HepG2 (cell line): ENCODE data around the gene NEURL2. TPM values are rescaled to one million over a fixed set of nuclear protein-coding genes. Genes with fewer than 3 reads are reported as not detected.

Experiments
- ARNTL ChIP-seq: sonication (generic); formaldehyde crosslinking; IDR thresholded peaks from 2 replicates; pipeline ENCODE4 v1.4.0; 2020; ENCODE audit warnings: mild to moderate bottlenecking, missing genetic modification reagents
- CBX5 ChIP-seq: sonication (generic); formaldehyde crosslinking; IDR thresholded peaks from 2 replicates; pipeline ENCODE4 v1.4.0; 2020; ENCODE audit warnings: missing genetic modification reagents, borderline replicate concordance
- CEBPZ ChIP-seq: IDR thresholded peaks from 2 replicates; pipeline ENCODE4 v1.6.1; 2012; ENCODE audit warnings: low read length, improper control_type of control experiment
- HNRNPL ChIP-seq: fragments of 200-400 bp; formaldehyde crosslinking; IDR thresholded peaks from 2 replicates; pipeline ENCODE4 v1.6.1; 2017; ENCODE audit warnings: mild to moderate bottlenecking, low read depth, low read length
- JARID2 ChIP-seq: sonication (generic); formaldehyde crosslinking; IDR thresholded peaks from 2 replicates; pipeline ENCODE4 v1.8.1; 2023; ENCODE audit warnings: missing genetic modification reagents, inconsistent platforms; ENCODE audit not compliant: insufficient replicate concordance
- JDP2 ChIP-seq: sonication (generic); formaldehyde crosslinking; IDR thresholded peaks from 2 replicates; pipeline ENCODE4 v1.8.1; 2022; ENCODE audit warnings: missing genetic modification reagents, borderline replicate concordance
- MEF2D ChIP-seq: sonication (generic); formaldehyde crosslinking; IDR thresholded peaks from 2 replicates; pipeline ENCODE4 v1.5.1; 2020; ENCODE audit warnings: mild to moderate bottlenecking, missing genetic modification reagents
- MEIS2 ChIP-seq: sonication (generic); formaldehyde crosslinking; IDR thresholded peaks from 2 replicates; pipeline ENCODE4 v1.9.0; 2021; ENCODE audit warnings: mild to moderate bottlenecking, missing genetic modification reagents
- MIER3 ChIP-seq: IDR thresholded peaks from 2 replicates; pipeline ENCODE4 v1.6.1; 2016; ENCODE audit warnings: missing compliant biosample characterization, borderline replicate concordance
- PAF1 ChIP-seq: IDR thresholded peaks from 2 replicates; pipeline ENCODE4 v1.6.1; 2016; ENCODE audit warnings: missing genetic modification reagents, missing compliant biosample characterization
- SIX1 ChIP-seq: sonication (generic); formaldehyde crosslinking; IDR thresholded peaks from 2 replicates; pipeline ENCODE4 v1.4.0; 2020; ENCODE audit warnings: missing genetic modification reagents, borderline replicate concordance
- SOX5 ChIP-seq: IDR thresholded peaks from 2 replicates; pipeline ENCODE4 v1.6.1; 2016; ENCODE audit warnings: borderline replicate concordance
- ZFP91 ChIP-seq: sonication (generic); formaldehyde crosslinking; IDR thresholded peaks from 2 replicates; pipeline ENCODE4 v1.9.0; 2022; ENCODE audit warnings: missing genetic modification reagents, mild to moderate bottlenecking, borderline replicate concordance
- ZMAT3 ChIP-seq: sonication (generic); formaldehyde crosslinking; conservative IDR thresholded peaks from 2 replicates; pipeline ENCODE4 v1.7.0; 2021; ENCODE audit warnings: missing genetic modification reagents
- ZNF136 ChIP-seq: sonication (generic); formaldehyde crosslinking; IDR thresholded peaks from 2 replicates; pipeline ENCODE4 v1.8.1; 2022; ENCODE audit warnings: low read depth, mild to moderate bottlenecking, moderate library complexity, missing genetic modification reagents
- ZNF33B ChIP-seq: sonication (generic); formaldehyde crosslinking; IDR thresholded peaks from 2 replicates; pipeline ENCODE4 v1.5.1; 2020; ENCODE audit warnings: mild to moderate bottlenecking, missing genetic modification reagents
- ZSCAN29 ChIP-seq: sonication (generic); formaldehyde crosslinking; conservative IDR thresholded peaks from 2 replicates; pipeline ENCODE4 v1.4.0; 2020; ENCODE audit warnings: mild to moderate bottlenecking, missing genetic modification reagents
- polyA plus RNA-seq, 8 experiments: library from polyadenylated mRNA; depleted of rRNA in 3 of 8; stranded (reverse) in 7 of 8; unstranded in 1 of 8; fragments of >200 nt; fragmentation: Illumina TruSeq in 4 of 8; extraction: Trizol in 4 of 8; gene quantifications; 2 replicates each; pipeline versions ENCODE4 v1.2.1 to v1.2.3, GENCODE V29; 2011 to 2016; ENCODE audit warnings: low read depth in 4 of 8, missing spikeins in 1 of 8, mixed read lengths in 1 of 8; ENCODE audit not compliant: insufficient read depth in 1 of 8
- total RNA-seq, 5 experiments: library from RNA; depleted of rRNA; stranded (reverse); fragments of >200 nt; fragmentation: Illumina TruSeq; extraction: Trizol; gene quantifications; 2 replicates each; pipeline ENCODE4 v1.2.3, GENCODE V29; 2016; ENCODE audit warnings: low read depth in 1 of 5
- TF ChIP-seq, protein P1 (sequence below): sonication (generic); formaldehyde crosslinking; IDR thresholded peaks from 2 replicates; pipeline ENCODE4 v1.4.0; 2020; ENCODE audit warnings: missing genetic modification reagents, borderline replicate concordance

Gene NEURL2
- total and polyA plus RNA-seq, 2 of the 13 experiments (the other 11 are each of a cell fraction or from before 2014, with no cell fraction given): 7.2 to 9.7 TPM

- peak; percentile 70 for TF ChIP-seq ZFP91 (CRISPR knock-in tag)
- TF ChIP-seq JARID2 (CRISPR knock-in tag): peak; percentile 73
- TF ChIP-seq ARNTL (CRISPR knock-in tag): peak; percentile 89
- no peak for TF ChIP-seq CEBPZ
- TF ChIP-seq ZNF33B (CRISPR knock-in tag): no peak; the same call in 1 of the 2 replicates
- peak; percentile 85 for TF ChIP-seq ZSCAN29 (CRISPR knock-in tag)
- TF ChIP-seq MEIS2 (CRISPR knock-in tag): peak; percentile 80
- peak; percentile 72; the same call in 1 of the 2 replicates for TF ChIP-seq SIX1 (CRISPR knock-in tag)
- TF ChIP-seq MIER3 (CRISPR knock-in tag): peak; percentile 90; the same call in 1 of the 2 replicates
- TF ChIP-seq, protein P1, sequence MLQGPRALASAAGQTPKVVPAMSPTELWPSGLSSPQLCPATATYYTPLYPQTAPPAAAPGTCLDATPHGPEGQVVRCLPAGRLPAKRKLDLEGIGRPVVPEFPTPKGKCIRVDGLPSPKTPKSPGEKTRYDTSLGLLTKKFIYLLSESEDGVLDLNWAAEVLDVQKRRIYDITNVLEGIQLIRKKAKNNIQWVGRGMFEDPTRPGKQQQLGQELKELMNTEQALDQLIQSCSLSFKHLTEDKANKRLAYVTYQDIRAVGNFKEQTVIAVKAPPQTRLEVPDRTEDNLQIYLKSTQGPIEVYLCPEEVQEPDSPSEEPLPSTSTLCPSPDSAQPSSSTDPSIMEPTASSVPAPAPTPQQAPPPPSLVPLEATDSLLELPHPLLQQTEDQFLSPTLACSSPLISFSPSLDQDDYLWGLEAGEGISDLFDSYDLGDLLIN (CRISPR knock-in tag): 0 out of 2 replicates have a peak, but pooled peaks have one; percentile 59
- TF ChIP-seq ZNF136 (CRISPR knock-in tag): 0 out of 2 replicates have a peak, but pooled peaks have one; percentile 64
- peak; percentile 21; the same call in 1 of the 2 replicates for TF ChIP-seq CBX5 (CRISPR knock-in tag)
- TF ChIP-seq ZMAT3 (CRISPR knock-in tag): peak; percentile 66
- no peak; the same call in 1 of the 2 replicates for TF ChIP-seq JDP2 (CRISPR knock-in tag)
- peak; percentile 91 for TF ChIP-seq MEF2D
- TF ChIP-seq HNRNPL: no peak
- peak; percentile 89 for TF ChIP-seq SOX5 (CRISPR knock-in tag)
- no peak for TF ChIP-seq PAF1 (CRISPR knock-in tag)
These were observed 36.3 kb upstream of the NEURL2 start (continued) for GRCh38 chr20:45927071-45927878.
